ENCODE results near the gene POLD2. TPM values are rescaled to one million over a fixed set of nuclear protein-coding genes. Genes with fewer than 3 reads are reported as not detected.
A peak's percentile ranks its signal among the peaks of the same experiment; 100 is the strongest.

The POLD2 gene
- total RNA-seq, 1 experiment from 2014 or later, result 131 TPM

DNA sequence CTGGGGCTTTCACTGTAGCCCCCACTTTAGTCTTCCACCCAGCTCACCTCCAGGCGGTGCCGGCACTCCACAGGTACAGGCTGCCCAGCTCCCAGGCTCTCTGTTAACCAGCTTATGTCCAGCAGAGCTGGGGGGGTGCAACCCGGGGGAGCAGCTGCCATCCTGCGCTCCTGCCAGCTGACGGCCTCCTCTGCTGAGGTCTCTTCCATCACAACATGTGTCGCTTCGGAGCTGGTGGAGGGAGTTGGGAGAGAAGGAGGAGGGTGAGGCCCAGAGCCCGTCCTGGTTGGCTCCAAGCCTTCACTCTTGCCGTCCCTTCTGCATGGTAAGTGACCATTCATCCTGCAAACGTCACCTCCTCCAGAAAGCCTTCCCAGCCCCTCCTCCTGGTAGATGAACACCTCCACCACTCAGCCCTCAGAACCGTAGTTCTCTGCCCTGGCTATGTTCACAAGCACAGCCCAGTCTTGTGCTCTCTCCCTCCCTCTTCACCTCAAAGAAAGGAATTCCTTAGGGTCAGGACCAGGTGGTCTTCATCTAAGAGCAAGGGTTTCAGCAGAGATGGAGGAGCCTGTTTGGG is 42.6 kb downstream of the POLD2 start:
- no peak overlapping the region for H3K14ac ChIP-seq (ENCODE audit: insufficient read depth, low read length)
- H3K9me3 Mint-ChIP-seq, result no peaks in the 10 kb centered on the region
- H3K79me2 ChIP-seq (ENCODE audit: insufficient read depth, low read length), result no peaks in the 10 kb centered on the region
- no peak overlapping the region for H2BK120ac ChIP-seq (ENCODE audit: low read depth, low read length, poor library complexity, severe bottlenecking)
- no peak overlapping the region for H2BK20ac ChIP-seq (ENCODE audit: low read depth, low read length, poor library complexity, severe bottlenecking)
- H2BK5ac ChIP-seq (ENCODE audit: insufficient read length, low read length), result no peak overlapping the region
- H3K23ac ChIP-seq (ENCODE audit: insufficient read length, low read depth, low read length), result no peak overlapping the region
- H3T11ph ChIP-seq (ENCODE audit: low read length), result no peak overlapping the region
- H3K4me3 Mint-ChIP-seq, result peak overlapping the region; percentile 82 to 85
- no peak overlapping the region for H4K8ac ChIP-seq (replicated peaks; ENCODE audit: insufficient read length, low read depth, low read length)
- no peaks in the 10 kb centered on the region for H3K9me3 ChIP-seq (ENCODE audit: control insufficient read depth, low read depth, low read length)
- no peak overlapping the region for H4K91ac ChIP-seq (ENCODE audit: insufficient read length, low read depth, low read length)
- H2AK5ac ChIP-seq (ENCODE audit: insufficient read length, low read length), result no peak overlapping the region
- no peak overlapping the region for H3K4me2 ChIP-seq (ENCODE audit: insufficient read depth, insufficient read length, low read length)
- no peak overlapping the region for H3K56ac ChIP-seq (ENCODE audit: insufficient read length, low read depth, low read length)
- peaks cover 4% of the 10 kb centered on the region; the same call in 1 of the 2 replicates for H3K4me1 ChIP-seq (ENCODE audit: insufficient read depth, low read length)
- peaks cover 14% of the 10 kb centered on the region for H3K27me3 Mint-ChIP-seq (ENCODE audit: low read depth)
- H2BK15ac ChIP-seq (ENCODE audit: low read depth, low read length), result no peak overlapping the region
- H3K36me3 Mint-ChIP-seq (ENCODE audit: insufficient read depth in 1 of 3, low read depth in 3 of 3), result peaks cover 15 to 41% (median 38%) of the 10 kb centered on the region in 3 experiments
- H2BK12ac ChIP-seq (ENCODE audit: insufficient read length, low read depth, low read length), result no peak overlapping the region
- H3K4ac ChIP-seq (ENCODE audit: low read depth, low read length), result no peak overlapping the region
- DNase-seq, result no peak
- H3K27me3 ChIP-seq (ENCODE audit: insufficient read depth, low read length), result no peaks in the 10 kb centered on the region; the same call in 1 of the 2 replicates
- H3K4me1 Mint-ChIP-seq, result peaks cover 12 to 21% of the 10 kb centered on the region in 2 experiments
- no peak overlapping the region for H3K9ac ChIP-seq (ENCODE audit: extremely low read depth, insufficient read length, low read length)
- no peaks in the 10 kb centered on the region for H4K20me1 ChIP-seq (ENCODE audit: control insufficient read depth, insufficient read depth, insufficient read length)
- TF ChIP-seq, protein P1, sequence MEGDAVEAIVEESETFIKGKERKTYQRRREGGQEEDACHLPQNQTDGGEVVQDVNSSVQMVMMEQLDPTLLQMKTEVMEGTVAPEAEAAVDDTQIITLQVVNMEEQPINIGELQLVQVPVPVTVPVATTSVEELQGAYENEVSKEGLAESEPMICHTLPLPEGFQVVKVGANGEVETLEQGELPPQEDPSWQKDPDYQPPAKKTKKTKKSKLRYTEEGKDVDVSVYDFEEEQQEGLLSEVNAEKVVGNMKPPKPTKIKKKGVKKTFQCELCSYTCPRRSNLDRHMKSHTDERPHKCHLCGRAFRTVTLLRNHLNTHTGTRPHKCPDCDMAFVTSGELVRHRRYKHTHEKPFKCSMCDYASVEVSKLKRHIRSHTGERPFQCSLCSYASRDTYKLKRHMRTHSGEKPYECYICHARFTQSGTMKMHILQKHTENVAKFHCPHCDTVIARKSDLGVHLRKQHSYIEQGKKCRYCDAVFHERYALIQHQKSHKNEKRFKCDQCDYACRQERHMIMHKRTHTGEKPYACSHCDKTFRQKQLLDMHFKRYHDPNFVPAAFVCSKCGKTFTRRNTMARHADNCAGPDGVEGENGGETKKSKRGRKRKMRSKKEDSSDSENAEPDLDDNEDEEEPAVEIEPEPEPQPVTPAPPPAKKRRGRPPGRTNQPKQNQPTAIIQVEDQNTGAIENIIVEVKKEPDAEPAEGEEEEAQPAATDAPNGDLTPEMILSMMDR (conservative IDR thresholded peaks at IDR 0.05), result no peak
- WGBS (ENCODE audit: extremely low coverage, insufficient read length, low lambda C conversion rate), result no CpG with 5 or more reads among the region's 11 CpGs
- H2AFZ ChIP-seq (ENCODE audit: low read length), result no peak overlapping the region
- H3K23me2 ChIP-seq (ENCODE audit: insufficient read length, low read depth, low read length, poor library complexity, severe bottlenecking), result no peaks in the 10 kb centered on the region
- no peaks in the 10 kb centered on the region for H3K79me1 ChIP-seq (ENCODE audit: insufficient read depth, low read depth, low read length, poor library complexity, severe bottlenecking)
- peak overlapping the region in 1 of 3 experiments; percentile 18; a peak in 2 of 7 replicates for H3K27ac Mint-ChIP-seq
- H3K27ac ChIP-seq (ENCODE audit: insufficient read length, low read depth, low read length), result no peak overlapping the region
- no peak overlapping the region for H3K18ac ChIP-seq (ENCODE audit: insufficient read length, low read depth, low read length)
- H4K5ac ChIP-seq (ENCODE audit: insufficient read length, low read depth, low read length), result no peak overlapping the region
